MM.1S (cell line): ENCODE results near the gene NUAK2.

Experiments used
- DNase-seq: peaks from one replicate; pipeline ENCODE4 v3.0.0-alpha.2; 2015
- H2AFZ ChIP-seq: fragments of 300-600 bp; sonication (generic); 2 replicates; pipeline ENCODE4 v1.6.0; 2016; ENCODE audit warnings: antibody characterized with exemption, low read length
- H3F3A ChIP-seq: fragments of 300-600 bp; sonication (generic); 2 replicates; pipeline ENCODE4 v1.6.1; 2016; ENCODE audit warnings: mild to moderate bottlenecking, antibody characterized with exemption, low read length, moderate library complexity, mixed read lengths; ENCODE audit not compliant: insufficient read depth
- H3K27ac ChIP-seq: fragments of 300-600 bp; sonication (generic); 2 replicates; pipeline ENCODE4 v1.5.1; 2016; ENCODE audit warnings: mild to moderate bottlenecking, low read length
- H3K27me3 ChIP-seq: fragments of 300-600 bp; sonication (generic); replicated peaks from 2 replicates; pipeline ENCODE4 v1.6.0; 2016; ENCODE audit warnings: low read length; ENCODE audit not compliant: insufficient read depth
- H3K36me3 ChIP-seq: fragments of 300-600 bp; sonication (generic); replicated peaks from 2 replicates; pipeline ENCODE4 v1.6.1; 2016; ENCODE audit warnings: mild to moderate bottlenecking, low read length, mixed read lengths; ENCODE audit not compliant: insufficient read depth
- H3K4me1 ChIP-seq: fragments of 300-600 bp; sonication (generic); 2 replicates; pipeline ENCODE4 v1.6.1; 2016; ENCODE audit warnings: low read length, mixed read lengths
- H3K4me2 ChIP-seq: fragments of 300-600 bp; sonication (generic); 2 replicates; pipeline ENCODE4 v1.6.0; 2016; ENCODE audit warnings: low read depth, low read length
- H3K4me3 ChIP-seq: fragments of 300-600 bp; sonication (generic); 2 replicates; pipeline ENCODE4 v1.5.1; 2016; ENCODE audit warnings: low read length, mixed read lengths
- H3K79me2 ChIP-seq: fragments of 300-600 bp; sonication (generic); 2 replicates; pipeline ENCODE4 v1.6.1; 2016; ENCODE audit warnings: mixed run types, low read length, mixed read lengths
- H3K9ac ChIP-seq: fragments of 300-600 bp; sonication (generic); 2 replicates; pipeline ENCODE4 v1.6.1; 2016; ENCODE audit warnings: low read length, mixed read lengths
- H3K9me2 ChIP-seq: fragments of 300-600 bp; sonication (generic); replicated peaks from 2 replicates; pipeline ENCODE4 v1.6.1; 2016; ENCODE audit warnings: mild to moderate bottlenecking, low read length, mixed read lengths; ENCODE audit not compliant: insufficient read depth
- H3K9me3 ChIP-seq: fragments of 300-600 bp; sonication (generic); replicated peaks from 2 replicates; pipeline ENCODE4 v1.6.1; 2016; ENCODE audit warnings: mild to moderate bottlenecking, low read length, mixed read lengths; ENCODE audit not compliant: insufficient read depth
- H4K20me1 ChIP-seq: fragments of 300-600 bp; sonication (generic); 2 replicates; pipeline ENCODE4 v1.6.1; 2016; ENCODE audit warnings: mild to moderate bottlenecking, low read length, moderate library complexity, mixed read lengths; ENCODE audit not compliant: insufficient read depth
- CTCF ChIP-seq: fragments of 300-600 bp; sonication (generic); IDR thresholded peaks from 2 replicates; pipeline ENCODE4 v1.5.1; 2016; ENCODE audit warnings: antibody characterized with exemption, low read length, mixed read lengths
- EZH2 ChIP-seq: fragments of 300-600 bp; sonication (generic); optimal IDR thresholded peaks from 2 replicates; pipeline ENCODE3; 2017; ENCODE audit warnings: low read depth, mild to moderate bottlenecking, antibody characterized with exemption, low read length, mixed read lengths
- EZH2phosphoT487 ChIP-seq: fragments of 300-600 bp; sonication (generic); IDR thresholded peaks from 2 replicates; pipeline ENCODE4 v1.6.1; 2018; ENCODE audit warnings: antibody characterized with exemption, low read length

Gene NUAK2

GRCh38 chr1:205338011-205338410 lies 16.5 kb upstream of the NUAK2 start:
- TF ChIP-seq EZH2phosphoT487 (no peak), EZH2 (no peak), CTCF (no peak)
- Histone ChIP-seq H3K4me1 (peaks cover 9% of the 10 kb centered on the region), H3K9me2 (no peaks in the 10 kb centered on the region), H3F3A (no peaks in the 10 kb centered on the region), H3K4me2 (no peak overlapping the region), H3K36me3 (no peaks in the 10 kb centered on the region), H3K9me3 (no peaks in the 10 kb centered on the region), H3K4me3 (no peak overlapping the region), H3K9ac (no peak overlapping the region), H2AFZ (no peak overlapping the region), H3K79me2 (no peaks in the 10 kb centered on the region), H4K20me1 (no peaks in the 10 kb centered on the region), H3K27ac (no peak overlapping the region), H3K27me3 (no peaks in the 10 kb centered on the region)
- no peak for DNase-seq

DNA sequence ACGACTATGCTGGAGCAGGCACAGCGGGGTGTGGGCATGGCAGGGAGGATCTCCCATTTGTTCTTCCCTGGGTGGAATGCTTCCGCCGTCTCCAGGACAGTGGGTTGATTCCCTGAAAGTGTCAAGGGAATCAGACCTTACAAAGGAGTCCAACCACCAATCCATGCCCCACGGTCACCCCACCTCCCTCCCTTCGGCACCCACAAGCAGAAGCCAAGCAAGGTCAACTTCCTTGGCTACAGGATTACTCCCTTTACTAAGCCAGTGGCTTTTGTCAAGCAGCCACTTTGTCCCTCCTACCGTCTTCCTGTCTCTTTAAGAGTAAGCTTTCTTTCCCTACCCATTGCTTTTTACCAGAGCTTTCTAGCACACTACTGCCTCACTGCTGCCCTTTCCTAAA lies 15.9 kb upstream of the NUAK2 start:
- DNase-seq, result no peak
- Histone ChIP-seq H3K27ac (no peak overlapping the region), H2AFZ (no peak overlapping the region), H3K4me1 (peaks cover 9% of the 10 kb centered on the region), H4K20me1 (no peaks in the 10 kb centered on the region), H3F3A (no peaks in the 10 kb centered on the region), H3K79me2 (no peaks in the 10 kb centered on the region), H3K9me2 (no peaks in the 10 kb centered on the region), H3K4me2 (no peak overlapping the region), H3K9me3 (no peaks in the 10 kb centered on the region), H3K36me3 (no peaks in the 10 kb centered on the region), H3K27me3 (no peaks in the 10 kb centered on the region), H3K4me3 (no peak overlapping the region), H3K9ac (no peak overlapping the region)
- TF ChIP-seq EZH2 (no peak), EZH2phosphoT487 (no peak), CTCF (no peak)

GRCh38 chr1:205335692-205336091 lies 14.1 kb upstream of the NUAK2 start:
- peak; percentile 90 for DNase-seq
- Histone ChIP-seq H4K20me1 (no peaks in the 10 kb centered on the region), H2AFZ (no peak overlapping the region), H3K79me2 (no peaks in the 10 kb centered on the region), H3K4me1 (peaks cover 2% of the 10 kb centered on the region), H3K4me3 (no peak overlapping the region), H3K9me2 (no peaks in the 10 kb centered on the region), H3K36me3 (no peaks in the 10 kb centered on the region), H3K27ac (no peak overlapping the region), H3K4me2 (no peak overlapping the region), H3K27me3 (no peaks in the 10 kb centered on the region), H3K9ac (no peak overlapping the region), H3K9me3 (no peaks in the 10 kb centered on the region), H3F3A (no peaks in the 10 kb centered on the region)
- peak; percentile 100 for TF ChIP-seq CTCF
- no peak for TF ChIP-seq EZH2
- no peak for TF ChIP-seq EZH2phosphoT487
